ENCODE data around the gene RUBCNL.
"Not testable (repeated sequence)": the region's sequence is repeated elsewhere in the genome, so short reads cannot be mapped to it uniquely, and the experiment has no call there.

GRCh38 chr13:46429558-46429957, 42.5 kb upstream of the RUBCNL start:
- not testable (repeated sequence) for TF ChIP-seq CTCF (conservative IDR thresholded peaks at IDR 0.05; ENCODE audit: low read length); EZH2phosphoT487 (IDR thresholded peaks at IDR 0.05; ENCODE audit: borderline replicate concordance, low read depth, low read length)
